NAMALWA (cell line): Measurements from ENCODE around the gene PHLDA3.
A peak's percentile ranks its signal among the peaks of the same experiment; 100 is the strongest.

Source experiments
- DNase-seq: peaks from one replicate; pipeline ENCODE4 v3.0.0-alpha.2; 2015; ENCODE audit warnings: low spot score

Gene PHLDA3

DNA sequence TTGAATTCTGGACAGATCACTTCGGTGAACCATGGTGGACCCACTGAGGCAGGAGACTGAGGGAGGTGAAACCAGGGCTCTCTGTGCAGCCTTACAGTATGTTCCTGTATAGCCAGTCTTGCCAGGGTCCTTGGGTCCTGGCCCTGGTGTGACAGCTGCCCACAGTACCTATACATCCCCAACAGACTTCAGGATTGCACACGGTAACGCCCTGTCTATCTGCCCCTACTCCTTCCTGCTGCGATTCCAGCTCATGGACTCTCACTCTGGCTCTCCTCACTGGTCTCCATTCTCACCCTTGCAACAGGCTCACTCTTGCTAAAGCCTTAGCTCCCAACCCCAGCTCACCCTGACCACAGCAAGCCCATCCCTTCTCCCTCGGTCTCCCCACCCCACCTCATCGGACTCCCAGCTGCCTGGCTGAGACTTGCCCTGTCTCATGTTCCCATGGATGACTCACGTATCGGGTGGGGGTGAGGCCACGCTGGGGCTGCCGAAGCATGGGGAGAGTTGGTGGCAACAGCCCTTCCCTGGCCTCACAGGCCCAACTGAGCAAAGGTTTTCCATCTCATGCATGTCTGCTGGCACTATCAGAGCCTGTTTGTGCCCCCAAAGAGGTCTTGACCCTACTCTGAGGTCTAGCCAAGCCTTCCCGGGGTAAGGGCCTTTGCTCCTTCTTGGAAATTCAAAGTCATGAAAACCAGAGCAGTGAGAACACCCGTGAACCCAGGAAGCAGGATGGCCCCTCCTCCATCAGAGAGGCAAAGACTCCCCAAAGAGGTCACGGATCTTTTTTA, 7.1 kb downstream of the PHLDA3 start:
- no peak for DNase-seq

DNA sequence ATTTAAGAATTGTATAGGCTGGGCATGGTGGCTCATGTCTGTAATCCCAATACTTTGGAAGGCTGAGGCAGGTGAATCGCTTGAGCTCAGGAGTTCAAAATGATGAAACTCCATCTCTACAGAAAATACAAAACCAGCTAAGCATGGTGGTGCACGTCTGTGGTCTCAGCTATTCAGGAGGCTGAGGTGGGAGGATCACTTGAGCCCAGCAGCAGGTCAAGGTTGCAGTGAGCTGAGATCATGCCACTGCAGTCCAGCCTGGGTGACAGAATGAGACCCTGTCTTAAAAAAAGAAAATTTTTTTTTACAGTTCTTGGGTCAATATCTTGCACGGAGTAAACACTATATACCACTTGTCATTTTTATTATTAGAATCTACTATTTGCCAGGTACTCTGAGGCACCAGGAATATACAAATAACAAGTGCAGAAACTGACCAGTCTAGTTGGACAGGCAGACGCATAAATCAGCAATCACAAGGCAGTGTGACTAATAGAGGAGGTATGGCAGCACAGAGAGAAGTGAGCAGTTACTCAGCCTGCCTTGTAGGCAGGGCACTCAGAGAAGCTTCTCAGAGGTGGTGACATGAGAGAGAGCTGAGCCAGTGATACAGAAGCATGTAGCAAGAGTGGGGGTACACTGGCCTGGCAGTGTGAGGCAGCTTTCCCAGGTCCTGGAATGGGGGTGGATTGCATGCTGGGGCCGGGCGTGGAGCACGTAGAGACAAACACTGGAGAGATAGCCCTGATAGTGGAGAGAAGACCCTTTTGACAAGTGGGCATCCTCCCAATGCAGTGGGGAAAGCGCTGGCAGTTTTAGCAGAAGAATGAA, 8.0 kb downstream of the PHLDA3 start:
- DNase-seq, result no peak

DNA sequence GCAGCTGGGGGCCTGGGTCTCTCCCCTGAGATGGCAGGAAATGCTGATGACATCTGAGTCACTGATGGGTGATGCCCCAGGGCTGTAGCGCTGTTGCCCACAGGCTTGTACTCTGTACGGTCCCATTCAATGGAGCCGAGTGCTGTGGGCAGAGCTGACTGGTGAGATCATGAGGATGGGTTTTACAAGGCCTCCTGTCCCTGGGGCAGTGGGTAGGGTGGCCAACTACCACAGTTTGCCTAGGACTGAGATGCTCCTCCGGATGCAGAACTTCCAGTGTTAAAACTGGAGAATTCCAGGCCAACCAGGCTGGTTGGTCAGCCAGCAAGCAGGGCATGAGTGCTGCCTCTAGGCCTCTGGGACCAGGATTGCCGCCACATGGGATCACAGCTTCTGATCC, 9.2 kb downstream of the PHLDA3 start:
- no peak for DNase-seq

DNA sequence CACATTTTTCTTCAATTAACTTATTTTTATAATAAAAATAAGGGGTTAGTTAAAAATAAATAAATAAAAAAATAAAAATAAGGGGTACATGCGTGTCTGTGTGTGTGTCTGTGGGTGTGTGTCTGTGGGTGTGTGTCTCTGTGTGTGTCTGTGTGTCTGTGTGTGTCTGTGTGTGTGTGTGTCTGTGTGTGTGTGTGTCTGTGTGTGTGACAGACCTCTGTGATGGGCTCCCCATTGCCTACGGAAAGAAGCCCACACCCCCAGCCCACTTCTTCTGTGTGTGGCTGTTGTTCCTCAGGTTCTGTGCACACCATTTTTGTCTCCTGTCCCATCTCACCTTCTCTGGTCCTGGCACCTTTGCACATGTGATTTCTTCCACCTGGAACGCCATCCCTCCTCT, 9.9 kb downstream of the PHLDA3 start:
- DNase-seq, result no peak

DNA sequence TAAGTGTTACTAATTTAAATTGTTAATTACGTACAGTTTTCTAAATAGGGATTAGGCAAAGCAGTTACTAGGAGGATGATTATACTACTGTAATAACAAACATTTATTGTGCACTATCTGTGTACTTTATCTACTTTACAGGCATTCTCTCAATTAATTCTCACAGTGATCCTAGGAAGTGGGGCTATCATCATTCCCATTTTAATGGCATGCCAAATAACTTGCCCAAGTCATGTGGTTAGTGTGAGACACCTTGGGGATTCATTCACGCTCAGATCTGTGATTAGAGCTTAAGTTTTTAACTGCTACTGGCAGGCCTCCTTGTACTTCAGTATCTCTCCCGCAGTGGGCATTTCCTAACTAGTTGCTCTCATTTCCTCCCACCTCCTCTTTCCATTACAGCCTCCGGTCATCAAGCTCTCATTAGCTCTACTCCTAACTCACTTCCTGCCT, 11.5 kb downstream of the PHLDA3 start:
- no peak for DNase-seq

DNA sequence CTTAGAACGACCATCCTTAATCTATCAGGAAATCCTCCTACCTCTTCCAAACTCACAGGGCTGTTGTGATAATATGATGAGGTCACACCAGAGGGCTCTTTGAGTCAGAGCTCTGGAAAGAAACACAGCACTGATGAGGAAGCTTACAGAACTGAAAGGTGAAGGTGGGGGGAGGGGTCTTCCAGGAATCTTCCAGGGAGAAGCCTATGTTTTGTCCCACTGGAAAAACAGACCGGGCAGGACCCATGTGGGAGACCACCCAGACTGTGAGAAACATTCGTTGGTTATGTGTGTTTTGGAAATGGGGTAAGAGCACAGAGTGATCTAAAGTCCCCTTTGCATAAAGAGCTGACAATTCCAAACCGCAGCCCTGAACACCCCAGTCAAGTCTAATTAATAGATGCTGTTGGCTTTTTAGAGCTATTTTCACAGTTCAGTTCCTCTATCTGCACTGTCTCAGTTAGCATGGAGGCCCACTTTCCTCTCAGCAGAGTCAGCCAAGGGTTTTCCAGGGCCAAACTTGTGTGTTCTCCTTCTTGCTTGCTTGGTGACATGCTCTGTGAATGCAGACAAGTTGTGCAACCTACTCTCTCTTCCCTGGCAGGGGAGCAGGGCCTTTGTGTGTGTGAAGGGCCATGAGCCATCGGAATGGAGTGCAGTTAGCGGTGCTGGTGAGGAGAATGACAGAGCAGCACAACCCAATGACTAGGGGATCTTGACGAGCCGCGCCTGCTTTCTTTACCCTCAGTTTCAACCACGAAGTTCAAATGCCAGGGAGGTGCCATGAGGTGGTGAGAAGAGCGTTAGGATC, 12.3 kb downstream of the PHLDA3 start:
- no peak for DNase-seq

DNA sequence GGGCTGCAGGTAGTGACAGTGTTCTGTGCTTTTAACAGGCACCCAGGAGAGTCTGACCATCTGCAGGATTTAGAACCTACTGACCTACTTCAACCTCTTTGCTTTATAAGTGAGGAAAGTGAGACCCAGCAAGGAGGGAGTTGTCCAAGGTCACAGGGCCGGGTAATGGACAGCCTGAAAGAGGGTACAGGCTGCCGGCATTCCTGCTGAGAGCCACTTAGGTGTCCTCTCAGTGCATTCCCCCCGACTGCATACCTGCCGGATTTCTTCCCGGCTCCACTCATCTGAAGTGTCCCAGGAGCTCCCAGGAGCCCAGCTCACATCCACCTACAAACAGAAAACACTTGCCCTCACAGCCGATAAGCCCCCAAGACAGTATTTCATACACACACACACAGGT, 13.9 kb downstream of the PHLDA3 start:
- no peak for DNase-seq

DNA sequence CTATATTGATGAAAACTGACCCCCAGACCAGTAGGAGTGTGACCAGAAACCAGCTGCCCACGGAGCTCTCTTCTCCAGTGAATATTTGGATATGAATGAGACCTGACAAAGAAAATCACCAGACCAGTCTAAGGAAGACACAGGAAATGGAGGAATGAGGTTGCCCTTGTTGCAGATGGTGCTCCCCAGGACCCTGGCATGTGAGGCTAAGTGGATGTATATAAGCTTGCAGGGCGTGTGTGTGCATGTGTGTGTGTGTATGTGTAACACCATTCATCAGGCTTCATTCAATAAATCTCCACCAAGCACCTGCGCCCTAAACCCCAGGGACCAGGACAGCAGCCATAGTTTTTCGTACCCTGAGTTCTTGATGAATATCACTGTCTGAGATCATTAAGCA, 14.4 kb downstream of the PHLDA3 start:
- no peak for DNase-seq

DNA sequence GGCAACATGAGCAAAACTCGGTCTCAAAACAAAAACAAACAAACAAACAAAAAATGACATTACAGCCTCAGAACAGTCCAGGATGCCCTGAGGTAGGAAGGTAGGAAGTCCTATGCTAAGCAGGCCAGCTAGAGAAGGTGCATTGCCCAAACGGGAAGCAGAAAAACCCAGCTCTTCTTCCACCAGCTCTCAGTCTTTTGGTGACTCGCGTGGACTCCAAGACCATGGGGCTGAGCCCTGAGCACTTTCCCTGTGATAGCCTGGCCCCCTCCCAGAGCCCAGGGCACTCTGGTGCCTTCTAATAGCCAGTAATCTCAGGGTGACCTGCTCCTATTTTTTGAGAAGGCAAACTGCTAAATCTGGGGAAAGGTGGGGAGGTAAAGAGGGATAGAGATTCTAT, 16.1 kb downstream of the PHLDA3 start:
- DNase-seq, result no peak

DNA sequence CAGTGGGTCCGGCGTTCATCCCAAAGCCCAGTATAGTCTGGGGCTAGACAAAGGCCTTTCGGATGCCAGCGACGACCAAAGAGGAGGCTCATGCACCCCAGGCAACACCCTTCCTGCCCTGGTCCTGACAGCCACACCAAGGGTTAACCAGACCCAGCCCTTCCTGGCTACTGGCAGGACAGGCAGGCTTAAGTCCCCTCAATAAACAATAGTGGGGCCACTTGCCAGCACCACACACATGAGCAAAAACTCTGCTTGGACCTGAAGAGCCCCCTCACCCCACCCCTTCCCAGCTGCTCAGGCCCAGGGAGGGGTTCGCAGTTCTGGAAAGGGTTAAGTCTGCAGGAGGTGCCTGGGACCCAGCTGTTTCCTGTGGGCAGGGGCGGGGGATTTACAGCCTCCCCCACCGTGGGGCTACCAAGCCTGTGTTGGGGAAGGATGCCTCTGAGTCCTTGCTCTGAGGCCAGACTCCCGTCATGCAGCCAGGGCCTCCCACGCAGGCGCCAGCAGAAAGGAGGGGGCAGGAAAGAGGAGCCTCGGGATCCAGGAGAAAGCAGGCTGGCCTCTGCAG, 18.2 kb downstream of the PHLDA3 start:
- DNase-seq, result no peak

DNA sequence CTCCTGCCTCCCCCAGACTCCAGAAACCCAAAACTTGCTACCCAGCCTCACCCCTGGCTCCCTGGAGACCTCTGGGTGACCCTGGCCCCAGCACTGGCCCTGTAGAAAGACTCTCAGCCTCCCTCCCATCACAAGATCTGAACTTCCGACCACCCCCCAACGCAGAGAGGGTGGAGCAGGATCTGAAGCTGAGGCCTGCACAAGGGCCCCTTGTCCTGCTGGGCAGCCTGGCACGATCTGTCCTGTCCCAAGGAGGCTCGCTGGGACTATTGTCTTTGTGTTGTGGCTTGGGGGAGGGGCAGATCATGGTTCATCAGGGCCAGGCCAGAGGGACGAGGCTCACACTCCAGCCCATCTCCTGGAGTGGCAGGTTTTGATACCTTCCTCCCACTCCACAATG, 20.0 kb downstream of the PHLDA3 start:
- DNase-seq, result no peak

DNA sequence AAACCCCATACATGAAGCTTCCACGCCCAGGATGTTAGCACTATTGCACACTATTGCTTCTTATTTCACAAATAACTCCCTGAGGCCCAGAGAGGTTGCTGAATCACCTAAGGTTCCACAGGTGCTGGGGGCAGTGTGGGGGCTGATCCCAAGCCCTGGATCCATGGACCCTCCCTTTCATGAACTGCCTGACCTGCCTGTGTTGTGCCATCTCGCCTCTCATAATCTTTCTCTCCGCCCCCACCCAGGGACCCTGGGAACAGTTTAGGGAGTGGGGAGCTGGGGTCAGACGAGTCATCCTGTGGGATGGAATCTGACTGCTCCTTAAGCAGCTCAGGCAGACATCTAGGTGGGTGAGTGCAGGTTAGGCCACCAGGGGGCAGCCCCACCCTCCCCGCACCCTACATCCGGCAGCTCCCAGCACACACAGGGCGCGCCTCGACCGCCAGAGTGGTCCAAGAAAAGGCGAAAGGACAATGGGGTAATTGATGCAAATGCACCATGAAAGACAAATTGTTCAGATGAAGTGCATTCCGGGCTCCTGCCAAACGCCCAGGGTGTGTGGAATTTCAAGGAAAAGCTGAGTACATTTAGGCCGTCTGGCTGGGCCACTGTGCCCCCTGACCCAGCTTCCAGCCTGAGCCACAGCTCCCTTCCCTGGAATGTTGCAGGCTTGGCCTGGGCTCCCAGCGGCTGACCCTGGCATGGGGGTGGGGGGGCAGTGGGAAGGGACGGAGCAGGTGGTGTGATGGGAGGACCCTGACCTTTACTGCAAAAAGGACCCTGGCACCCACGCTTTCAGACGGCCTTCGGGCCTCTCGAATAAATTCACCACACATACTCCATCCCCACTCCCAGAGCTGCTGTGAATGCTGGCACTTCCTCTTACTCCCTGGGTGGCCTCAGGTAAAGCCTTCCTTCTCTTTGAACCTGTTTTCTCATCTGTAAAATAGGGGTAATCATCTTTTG, 20.8 kb downstream of the PHLDA3 start:
- peak; percentile 75 for DNase-seq

DNA sequence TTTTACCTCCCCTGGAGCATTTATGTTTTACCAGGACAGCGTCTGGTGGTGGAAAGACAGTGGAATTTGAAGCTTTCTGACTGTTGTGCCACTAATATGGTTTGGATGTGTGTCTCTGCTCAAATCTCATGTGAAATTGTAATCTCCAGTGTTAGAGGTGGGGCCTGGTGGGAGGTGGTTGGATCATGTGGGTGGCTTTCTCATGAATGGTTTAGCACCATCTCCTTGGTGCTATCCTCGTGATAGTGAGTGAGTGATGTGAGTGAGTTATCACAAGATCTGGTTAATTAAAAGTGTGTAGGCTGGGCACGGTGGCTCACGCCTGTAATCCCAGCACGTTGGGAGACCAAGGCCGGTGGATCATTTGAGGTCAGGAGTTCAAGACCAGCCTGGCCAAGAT, 23.7 kb downstream of the PHLDA3 start:
- DNase-seq, result no peak

DNA sequence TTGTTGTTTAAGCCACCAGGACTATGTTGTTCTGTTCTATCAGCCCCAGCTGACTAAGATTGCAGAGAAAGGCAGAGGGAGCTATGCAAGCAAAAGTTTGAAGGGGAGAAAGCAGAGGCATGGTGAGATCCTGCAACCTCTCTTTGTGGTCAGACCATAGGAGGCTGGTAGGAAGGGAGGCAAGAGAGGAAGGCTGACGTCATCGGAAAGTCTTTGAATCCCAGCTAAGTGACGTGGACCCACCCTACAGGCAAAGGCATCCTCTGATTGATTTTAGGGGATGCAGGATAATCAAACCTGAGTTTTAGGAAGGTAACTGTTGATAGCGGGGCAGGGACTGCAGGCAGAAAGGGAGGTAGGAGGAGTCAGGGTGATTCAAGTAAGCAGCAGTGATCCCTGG, 24.2 kb downstream of the PHLDA3 start:
- DNase-seq, result no peak

DNA sequence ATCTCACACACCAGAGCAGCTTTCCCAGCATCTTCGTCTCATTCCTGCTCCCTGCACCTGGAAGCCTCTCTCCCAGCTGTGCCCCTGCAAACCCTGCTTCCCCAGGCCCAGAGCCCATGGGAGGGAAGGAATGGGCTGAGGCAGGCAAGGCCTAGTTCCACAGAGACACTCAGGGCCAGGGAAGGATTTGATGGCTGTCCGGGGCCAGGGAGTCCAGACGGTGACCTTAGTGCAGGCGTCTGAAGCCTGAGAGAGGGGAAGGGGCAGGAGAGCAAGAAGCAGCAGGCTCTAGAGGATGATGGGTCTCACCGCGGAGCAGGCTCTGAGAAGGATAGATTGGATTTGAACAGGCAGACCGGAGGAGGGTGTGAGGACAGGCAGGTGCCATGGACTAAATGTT, 25.2 kb downstream of the PHLDA3 start:
- no peak for DNase-seq

DNA sequence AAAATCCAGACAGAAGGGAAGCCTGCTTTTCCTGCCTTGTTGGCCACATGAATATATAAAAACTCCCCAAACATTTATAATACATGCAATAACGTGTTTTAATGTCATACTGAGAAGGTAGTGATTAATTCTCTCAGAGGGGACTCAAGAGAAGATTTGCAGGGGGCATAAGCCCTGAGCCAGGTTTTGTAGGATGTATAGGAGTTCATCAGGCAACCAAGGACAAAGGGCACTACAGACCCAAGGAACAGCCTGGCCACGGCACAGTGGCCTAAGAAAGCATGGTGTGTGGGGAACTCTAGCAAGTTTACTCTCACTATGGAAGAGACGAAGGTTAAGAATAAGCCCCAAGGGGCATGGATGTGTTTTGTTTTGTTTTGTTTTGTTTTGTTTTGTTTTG, 32.0 kb downstream of the PHLDA3 start:
- no peak for DNase-seq

DNA sequence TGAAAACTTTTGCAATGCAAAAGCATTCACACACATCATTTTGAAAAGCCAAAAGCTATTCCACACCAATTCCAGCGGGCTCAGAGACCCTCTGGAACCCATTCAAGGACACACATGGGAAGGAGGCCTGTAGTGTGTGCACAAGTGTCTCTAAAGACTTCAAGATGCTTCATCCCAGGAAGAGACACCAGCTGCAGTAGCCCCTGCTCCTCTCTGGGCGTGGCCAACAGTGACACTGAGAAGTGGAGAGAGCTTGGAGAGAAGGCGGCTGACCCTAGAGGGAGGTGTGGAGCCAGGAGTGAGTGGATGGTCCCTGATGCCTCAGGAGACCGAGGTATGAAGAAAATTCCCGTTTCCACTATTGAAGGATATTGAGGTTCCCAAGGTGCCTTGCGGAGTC, 32.6 kb downstream of the PHLDA3 start:
- peak; percentile 11 for DNase-seq

DNA sequence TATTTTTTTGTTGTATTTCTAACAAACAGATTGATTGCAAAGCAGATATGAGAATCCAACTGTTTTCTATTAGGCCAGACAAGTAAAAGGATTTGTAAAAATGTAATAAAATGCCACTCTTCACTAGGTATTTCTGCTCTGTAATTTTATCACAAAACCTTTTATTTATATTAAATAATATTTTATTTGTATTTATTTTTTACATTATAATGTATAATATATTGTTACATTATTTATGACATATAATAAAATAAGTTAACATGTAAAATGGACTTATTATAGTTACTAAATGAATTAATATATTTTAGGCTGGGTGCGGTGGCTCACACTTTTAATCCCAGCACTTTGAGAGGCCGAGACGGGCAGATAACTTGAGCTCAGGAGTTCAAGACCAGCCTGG, 34.7 kb downstream of the PHLDA3 start:
- no peak for DNase-seq

DNA sequence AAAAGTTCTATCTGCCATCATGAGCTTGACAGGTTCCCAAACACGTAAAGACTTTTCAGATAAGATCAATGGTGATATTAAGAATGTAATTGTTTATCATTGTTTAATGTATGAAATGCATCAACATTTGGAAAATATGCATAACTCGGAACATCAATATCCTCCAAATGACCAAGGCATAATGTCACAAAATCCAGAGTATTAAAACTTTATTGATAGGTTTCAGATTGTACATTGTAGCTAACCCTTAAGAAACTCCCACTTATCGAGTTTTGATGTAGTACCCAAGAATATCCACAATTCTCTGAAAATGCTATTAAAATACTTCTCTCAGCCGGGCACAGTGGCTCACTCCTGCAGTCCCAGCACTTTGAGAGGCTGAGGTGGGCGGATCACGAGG, 35.4 kb downstream of the PHLDA3 start:
- no peak for DNase-seq

DNA sequence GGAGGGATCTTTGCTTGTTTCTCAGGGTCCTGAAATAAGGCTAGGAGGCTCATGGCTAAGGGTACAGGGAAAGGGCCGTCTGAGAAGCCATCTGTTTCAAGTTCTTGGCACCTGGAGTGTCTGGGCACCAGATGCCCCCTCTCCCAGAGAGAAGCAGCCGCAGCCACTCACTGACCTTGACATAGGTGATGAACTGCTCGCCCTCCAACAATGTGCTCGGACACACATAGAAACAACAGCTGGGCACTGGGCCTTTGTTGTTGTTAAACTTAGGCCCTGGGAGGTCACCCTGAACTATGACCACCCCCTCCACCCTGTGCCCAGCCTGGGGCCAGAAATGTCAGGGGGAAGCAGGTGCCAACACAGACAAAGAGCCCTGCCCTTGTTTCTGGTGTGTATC, 38.2 kb downstream of the PHLDA3 start:
- DNase-seq, result no peak
